ENCODE measurements around the gene CPTP. TPM values are rescaled to one million over a fixed set of nuclear protein-coding genes. Genes with fewer than 3 reads are reported as not detected.
"Not testable (repeated sequence)": the region's sequence is repeated elsewhere in the genome, so short reads cannot be mapped to it uniquely, and the experiment has no call there.

Gene CPTP
- polyA plus RNA-seq, 6 donors from 2014 or later: 7.9 to 16.9 (median 10.7) TPM

DNA sequence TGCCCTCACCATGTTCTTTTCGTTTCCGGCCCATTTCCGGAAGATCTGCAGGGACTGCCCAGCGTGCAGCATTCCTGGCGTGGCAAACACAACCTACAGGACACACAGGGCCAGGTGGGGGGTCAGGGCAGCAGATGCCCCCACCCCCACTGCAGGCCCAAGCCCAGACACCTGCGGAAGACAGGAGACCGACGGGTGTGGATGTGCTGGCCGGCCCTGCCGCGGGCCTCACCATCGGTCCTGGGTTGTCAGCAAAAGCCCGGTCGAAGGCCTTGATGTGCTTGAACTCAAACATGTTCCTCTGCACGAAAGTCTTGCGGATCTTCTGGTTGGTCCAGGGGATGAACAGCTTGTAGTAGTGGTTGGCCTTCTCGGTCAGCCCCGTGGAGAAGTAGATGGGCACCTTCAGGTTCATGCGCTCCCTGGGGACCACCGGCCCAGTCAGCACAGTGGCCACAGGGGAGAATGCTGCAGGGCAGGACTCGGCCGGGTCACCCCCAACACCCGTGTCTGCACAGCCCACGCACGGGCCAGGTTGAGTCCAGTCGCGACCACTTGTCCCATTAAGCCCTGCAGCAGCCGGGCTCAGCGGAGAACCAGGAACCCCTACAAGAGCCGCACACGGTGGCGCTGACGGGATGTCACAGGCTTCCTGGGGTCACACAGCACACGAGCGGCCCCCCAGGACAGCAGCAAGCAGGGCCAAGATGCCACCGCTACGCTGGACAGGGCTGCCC is 10.9 kb upstream of the CPTP start:
- peaks cover 2 to 5% (median 5%) of the 10 kb centered on the region in 3 donors for H3K4me1 Mint-ChIP-seq
- no peaks in the 10 kb centered on the region for H3K36me3 Mint-ChIP-seq
- DNase-seq (no peak), ATAC-seq (ENCODE audit: low read depth in 2 of 2) (no peak)
- H3K27me3 Mint-ChIP-seq: no peaks in the 10 kb centered on the region
- no peak overlapping the region for H3K27ac Mint-ChIP-seq
- H3K9me3 Mint-ChIP-seq: no peaks in the 10 kb centered on the region
- peak overlapping the region in 1 of 8 donors; percentile 19 for H3K4me3 Mint-ChIP-seq

DNA sequence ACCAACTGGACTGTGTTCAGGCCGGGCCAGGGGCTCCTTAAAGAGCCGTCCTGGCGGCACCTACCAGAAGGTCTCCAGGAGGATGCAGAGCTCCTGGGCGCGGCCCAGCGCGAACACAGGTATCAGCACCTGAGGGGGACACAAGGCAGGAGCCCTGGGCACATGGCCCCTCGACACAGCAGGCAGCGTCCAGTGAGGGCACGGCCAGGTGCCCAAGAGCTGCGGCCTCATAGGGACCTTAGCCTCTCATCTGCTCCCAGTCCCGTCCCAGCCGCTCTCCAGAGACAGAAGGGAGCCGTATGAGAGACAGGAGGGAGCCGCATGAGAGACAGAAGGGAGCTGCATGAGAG is 10.4 kb upstream of the CPTP start:
- H3K27me3 Mint-ChIP-seq: no peaks in the 10 kb centered on the region
- peaks cover 4 to 8% (median 5%) of the 10 kb centered on the region in 3 donors for H3K4me1 Mint-ChIP-seq
- DNase-seq: no peak
- H3K9me3 Mint-ChIP-seq: no peaks in the 10 kb centered on the region
- no peak for ATAC-seq (ENCODE audit: low read depth in 2 of 2)
- H3K4me3 Mint-ChIP-seq: no peak overlapping the region
- no peaks in the 10 kb centered on the region for H3K36me3 Mint-ChIP-seq
- no peak overlapping the region for H3K27ac Mint-ChIP-seq

DNA sequence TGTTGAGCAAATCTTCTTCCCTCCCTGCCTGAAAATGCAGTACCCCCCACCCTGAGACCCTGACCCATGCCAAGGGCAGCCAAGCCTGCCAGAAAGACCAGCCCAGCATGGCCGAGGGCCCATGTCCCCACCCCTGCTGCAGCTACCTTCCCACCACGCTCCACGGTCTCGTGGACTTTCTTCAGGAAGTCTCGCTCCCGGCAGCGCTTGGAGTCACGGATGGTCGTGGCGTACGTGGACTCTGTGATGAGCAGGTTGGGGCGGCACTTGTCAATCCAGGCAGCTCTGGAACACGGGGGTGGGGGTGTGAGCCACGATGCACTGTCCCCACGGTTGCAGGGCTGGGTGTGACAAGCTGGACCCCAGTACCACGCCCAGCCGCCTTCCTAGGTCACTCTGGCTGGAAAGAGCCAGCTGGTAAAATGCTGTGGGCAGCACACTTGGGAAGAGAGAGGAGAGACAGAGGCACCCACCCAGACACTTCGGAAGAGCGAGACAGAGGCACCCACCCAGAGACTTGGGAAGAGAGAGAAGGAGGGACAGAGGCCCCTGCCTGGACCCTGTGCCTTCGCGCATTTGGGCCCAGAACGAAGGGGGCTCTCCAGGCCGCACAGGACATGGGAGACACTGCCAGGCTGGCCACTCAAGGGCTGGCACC is 9.8 kb upstream of the CPTP start:
- Mint-ChIP-seq H3K36me3 (no peaks in the 10 kb centered on the region), H3K9me3 (no peaks in the 10 kb centered on the region), H3K27me3 (no peaks in the 10 kb centered on the region), H3K27ac (no peak overlapping the region), H3K4me1 (peaks cover 5 to 14% (median 5%) of the 10 kb centered on the region in 3 donors), H3K4me3 (no peak overlapping the region)
- ATAC-seq (ENCODE audit: low read depth in 2 of 2): no peak
- DNase-seq: no peak

DNA sequence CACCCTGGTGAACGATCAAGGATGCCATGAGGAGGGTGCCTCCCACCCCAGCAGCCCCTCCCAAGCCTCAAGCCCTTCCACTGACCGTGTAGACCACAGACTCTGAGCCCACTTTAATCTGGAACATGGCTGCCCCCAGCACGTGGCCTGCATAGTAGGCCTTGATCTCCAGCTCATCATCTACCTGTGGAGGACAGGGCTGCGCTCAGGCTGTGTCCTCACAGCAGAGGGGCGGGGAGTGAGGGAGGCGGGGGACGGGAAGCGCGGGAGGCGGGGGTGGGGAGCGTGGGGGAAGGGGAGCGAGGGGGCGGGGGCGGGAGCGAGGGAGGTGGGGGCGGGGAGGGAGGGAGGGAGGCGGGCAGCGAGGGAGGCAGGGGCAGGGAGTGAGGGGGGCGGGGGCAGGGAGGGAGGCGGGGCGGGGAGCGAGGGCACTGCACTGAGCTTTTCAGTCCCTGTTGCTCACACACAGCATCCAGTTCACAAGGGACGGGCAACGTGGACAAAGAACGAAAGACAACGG is 9.1 kb upstream of the CPTP start:
- Mint-ChIP-seq H3K27ac (peak overlapping the region in 1 of 6 donors; percentile 22), H3K9me3 (no peaks in the 10 kb centered on the region), H3K4me1 (peaks cover 5 to 20% (median 9%) of the 10 kb centered on the region in 3 donors), H3K4me3 (no peak overlapping the region), H3K36me3 (no peaks in the 10 kb centered on the region), H3K27me3 (no peaks in the 10 kb centered on the region)
- ATAC-seq (ENCODE audit: low read depth in 2 of 2) (no peak), DNase-seq (no peak)

DNA sequence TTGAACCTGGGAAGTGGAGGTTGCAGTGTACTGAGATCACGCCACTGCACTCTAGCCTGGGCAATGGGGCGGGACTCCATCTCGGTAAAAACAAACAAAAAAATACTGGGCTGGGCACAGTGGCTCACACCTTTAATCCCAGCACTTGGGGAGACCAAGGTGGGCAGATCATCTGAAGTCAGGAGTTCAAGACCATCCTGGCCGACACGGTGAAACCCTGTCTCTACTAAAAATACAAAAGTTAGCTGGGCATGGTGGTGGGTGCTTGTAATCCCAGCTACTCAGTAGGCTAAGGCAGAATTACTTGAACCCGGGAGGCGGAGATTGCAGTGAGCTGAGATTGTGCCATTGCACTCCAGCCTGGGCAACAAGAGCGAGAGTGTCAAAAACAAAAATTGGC is 8.4 kb upstream of the CPTP start:
- H3K36me3 Mint-ChIP-seq; ATAC-seq (ENCODE audit: low read depth in 2 of 2); H3K27ac Mint-ChIP-seq; H3K27me3 Mint-ChIP-seq; H3K9me3 Mint-ChIP-seq; DNase-seq: not testable (repeated sequence)
- H3K4me3 Mint-ChIP-seq: peak overlapping the region in 1 of 8 donors; percentile 27
- peaks cover 5 to 20% (median 9%) of the 10 kb centered on the region in 3 donors for H3K4me1 Mint-ChIP-seq

DNA sequence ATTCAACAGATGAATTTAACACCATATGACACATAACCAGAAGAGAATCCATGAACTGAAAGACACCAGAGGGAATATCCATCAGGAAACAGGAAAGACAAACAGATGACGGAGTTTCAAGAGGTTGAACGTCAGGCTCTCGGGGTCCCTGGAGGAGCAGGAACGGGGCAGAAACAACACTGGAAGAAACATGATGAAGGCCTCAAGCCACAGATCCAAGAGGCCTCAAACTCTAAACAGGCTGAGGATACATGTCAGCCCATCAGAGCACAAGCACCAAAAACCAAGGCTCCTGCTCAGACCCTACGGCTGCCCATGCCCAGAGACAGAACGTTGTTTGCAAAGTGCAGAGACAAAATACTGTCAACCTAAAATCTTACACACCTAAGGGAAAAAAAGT is 7.2 kb upstream of the CPTP start:
- Mint-ChIP-seq H3K36me3 (no peaks in the 10 kb centered on the region), H3K9me3 (no peaks in the 10 kb centered on the region), H3K4me1 (peaks cover 10 to 26% (median 13%) of the 10 kb centered on the region in 3 donors), H3K4me3 (peak overlapping the region in 1 of 8 donors; percentile 36), H3K27me3 (no peaks in the 10 kb centered on the region), H3K27ac (peak overlapping the region in 2 of 6 donors; percentile 57 to 69)
- no peak for DNase-seq
- ATAC-seq (ENCODE audit: low read depth in 2 of 2): no peak

DNA sequence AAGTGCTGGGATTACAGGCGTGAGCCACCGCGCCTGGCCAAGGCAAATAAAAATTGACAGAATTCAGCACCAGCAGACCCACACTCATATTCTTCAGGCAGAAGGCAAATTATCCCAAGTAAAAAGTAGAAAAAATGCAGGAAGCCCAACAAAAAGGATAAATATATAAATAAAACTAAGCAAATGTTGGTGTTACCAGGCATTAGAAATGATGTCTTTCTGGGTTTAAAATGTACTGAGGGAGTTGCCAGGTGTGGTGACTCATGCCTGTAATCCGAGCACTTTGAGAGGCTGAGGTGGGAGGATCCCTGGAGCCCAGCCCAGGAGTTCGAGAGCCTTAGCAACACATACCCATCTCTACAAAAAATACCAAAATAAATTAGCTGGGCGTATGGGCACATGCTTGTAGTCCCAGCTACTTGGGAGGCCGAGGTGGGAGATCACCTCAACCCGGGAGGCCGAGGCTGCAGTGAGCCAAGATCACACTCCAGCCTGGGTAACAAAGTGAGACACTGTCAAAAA is 6.4 kb upstream of the CPTP start:
- H3K4me1 Mint-ChIP-seq: peaks cover 14 to 34% (median 14%) of the 10 kb centered on the region in 3 donors
- H3K27ac Mint-ChIP-seq: peak overlapping the region in 1 of 6 donors; percentile 79
- H3K4me3 Mint-ChIP-seq: peak overlapping the region in 1 of 8 donors; percentile 53
- DNase-seq: no peak
- ATAC-seq (ENCODE audit: low read depth in 2 of 2): no peak
- no peaks in the 10 kb centered on the region for H3K36me3 Mint-ChIP-seq
- H3K9me3 Mint-ChIP-seq: no peaks in the 10 kb centered on the region
- H3K27me3 Mint-ChIP-seq: no peaks in the 10 kb centered on the region

DNA sequence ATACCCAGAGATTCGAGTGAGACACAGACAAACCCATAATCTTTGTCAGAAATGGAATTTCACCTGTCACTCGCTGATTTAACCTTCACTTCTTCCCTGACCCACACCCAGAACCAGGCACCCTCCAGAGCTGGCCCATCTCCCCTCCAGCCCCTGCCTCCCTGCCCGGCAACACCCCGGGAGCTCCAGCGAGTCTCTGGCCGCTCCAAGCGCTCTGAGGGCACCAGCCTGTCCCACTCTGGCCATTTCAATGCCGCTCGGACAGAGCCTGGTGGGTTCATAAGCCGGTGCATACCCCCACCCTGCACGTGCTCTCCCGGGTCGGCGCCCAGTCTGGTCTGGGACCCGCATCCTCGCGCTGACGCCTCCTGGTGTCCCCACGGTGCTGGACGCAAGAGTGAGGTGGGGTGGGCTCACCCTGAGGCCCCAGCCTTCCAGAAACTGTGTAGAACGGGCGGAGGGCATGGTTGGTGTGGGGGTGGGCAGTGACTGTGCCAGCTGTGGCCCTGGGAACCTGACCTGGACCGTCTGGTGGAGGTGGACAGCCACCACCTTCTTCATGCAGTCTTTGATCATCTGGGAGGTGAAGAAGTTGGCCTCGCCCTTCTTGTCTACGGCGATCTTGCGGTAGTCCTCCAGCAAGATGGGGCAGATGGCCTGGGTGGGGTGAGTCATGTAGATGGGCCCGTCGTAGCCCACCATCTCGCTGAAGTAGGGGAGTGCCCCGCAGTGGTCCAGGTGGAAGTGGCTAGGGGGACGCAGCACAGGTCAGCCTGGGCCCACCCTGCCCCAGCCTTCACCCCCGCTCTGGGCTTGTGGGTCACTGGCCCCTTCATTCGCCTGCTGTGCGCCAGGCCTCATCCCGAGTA is 5.6 kb upstream of the CPTP start:
- Mint-ChIP-seq H3K27ac (peak overlapping the region in 1 of 6 donors; percentile 60), H3K36me3 (no peaks in the 10 kb centered on the region), H3K9me3 (no peaks in the 10 kb centered on the region), H3K4me1 (peaks cover 18 to 40% (median 20%) of the 10 kb centered on the region in 3 donors), H3K27me3 (no peaks in the 10 kb centered on the region), H3K4me3 (peak overlapping the region in 2 of 8 donors; percentile 53 to 76)
- DNase-seq (no peak), ATAC-seq (ENCODE audit: low read depth in 2 of 2) (no peak)

DNA sequence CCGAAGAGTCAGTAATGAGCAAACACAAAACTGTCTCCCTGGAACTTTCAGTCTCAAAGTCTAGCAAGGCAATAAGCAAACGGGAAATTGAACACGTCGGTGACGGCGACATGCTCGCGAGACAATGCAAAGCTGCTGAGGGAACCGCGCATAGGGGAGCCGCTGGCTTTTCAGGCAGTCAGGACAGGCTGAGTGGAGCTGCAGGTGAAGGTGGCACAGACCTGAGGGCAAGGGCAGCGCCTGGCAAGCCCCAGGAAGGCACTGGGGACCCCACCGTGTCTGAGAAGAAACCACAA is 5.0 kb upstream of the CPTP start:
- peak overlapping the region in 1 of 6 donors; percentile 20 for H3K27ac Mint-ChIP-seq
- peaks cover 18 to 40% (median 20%) of the 10 kb centered on the region in 3 donors for H3K4me1 Mint-ChIP-seq
- H3K36me3 Mint-ChIP-seq: no peaks in the 10 kb centered on the region
- no peak for ATAC-seq (ENCODE audit: low read depth in 2 of 2)
- DNase-seq: no peak
- H3K4me3 Mint-ChIP-seq: peak overlapping the region in 1 of 8 donors; percentile 27
- no peaks in the 10 kb centered on the region for H3K27me3 Mint-ChIP-seq
- H3K9me3 Mint-ChIP-seq: no peaks in the 10 kb centered on the region

DNA sequence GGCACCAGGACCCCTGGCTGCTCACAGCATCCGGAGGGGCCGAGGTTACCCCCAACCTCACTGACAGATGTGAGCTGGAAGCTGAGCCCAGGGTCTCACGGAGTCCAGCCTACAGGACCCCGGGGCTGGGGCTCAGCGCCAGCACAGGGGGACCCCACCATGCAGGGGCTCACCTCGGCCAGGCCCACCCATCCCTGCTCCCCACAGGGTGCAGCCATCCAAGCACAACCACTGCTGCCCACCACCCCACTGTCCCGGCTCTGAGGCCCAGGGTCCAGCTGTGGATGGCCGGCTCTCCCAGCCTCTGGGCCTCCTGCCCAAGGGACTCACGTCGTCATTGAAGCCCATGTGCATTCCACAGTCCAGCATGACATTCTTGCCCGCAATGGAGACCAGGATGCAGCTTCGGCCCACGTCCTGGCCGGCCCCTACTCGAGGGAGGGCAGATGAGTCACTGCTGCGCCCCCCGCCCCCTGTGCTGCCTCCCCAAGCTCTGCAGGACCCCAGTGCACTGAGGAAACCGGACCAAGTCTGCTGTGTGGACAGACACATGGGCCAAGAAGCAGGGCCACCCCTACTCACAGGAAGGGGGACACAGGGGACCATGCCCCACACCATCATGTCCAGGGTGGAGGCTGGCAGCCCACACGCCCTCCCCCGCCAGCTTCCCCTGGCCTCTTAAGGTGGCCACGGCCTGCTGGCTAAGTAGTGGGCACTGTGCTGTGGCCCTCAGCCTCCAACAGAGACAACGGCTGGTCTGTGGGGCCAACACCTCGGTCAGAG is 3.7 kb upstream of the CPTP start:
- Mint-ChIP-seq H3K27ac (peak overlapping the region in 1 of 6 donors; percentile 38), H3K4me3 (peak overlapping the region in 2 of 8 donors; percentile 51 to 65), H3K27me3 (no peaks in the 10 kb centered on the region), H3K36me3 (no peaks in the 10 kb centered on the region), H3K9me3 (no peaks in the 10 kb centered on the region), H3K4me1 (peaks cover 15 to 42% (median 24%) of the 10 kb centered on the region in 3 donors)
- DNase-seq (no peak), ATAC-seq (ENCODE audit: low read depth in 2 of 2) (no peak)

DNA sequence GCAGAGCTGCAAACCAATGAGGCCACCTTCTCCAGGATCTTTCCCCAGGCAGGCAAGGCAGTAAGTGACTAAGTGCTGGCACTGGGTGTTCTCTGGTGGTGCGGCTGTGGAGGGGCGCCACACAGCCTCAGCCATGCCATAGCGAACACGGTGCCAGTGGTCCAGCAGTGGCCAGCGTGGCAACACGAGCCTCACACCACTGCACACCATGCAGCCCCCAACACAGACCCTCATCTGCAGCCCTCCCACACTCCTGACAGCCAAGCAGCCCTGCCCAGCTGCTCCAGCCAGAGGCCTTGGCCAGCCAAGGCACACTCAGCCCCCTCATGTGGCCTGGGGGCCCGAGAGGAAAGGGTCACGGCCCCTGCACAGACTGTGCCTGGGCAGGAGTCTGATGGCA is 3.1 kb upstream of the CPTP start:
- no peak for ATAC-seq (ENCODE audit: low read depth in 2 of 2)

DNA sequence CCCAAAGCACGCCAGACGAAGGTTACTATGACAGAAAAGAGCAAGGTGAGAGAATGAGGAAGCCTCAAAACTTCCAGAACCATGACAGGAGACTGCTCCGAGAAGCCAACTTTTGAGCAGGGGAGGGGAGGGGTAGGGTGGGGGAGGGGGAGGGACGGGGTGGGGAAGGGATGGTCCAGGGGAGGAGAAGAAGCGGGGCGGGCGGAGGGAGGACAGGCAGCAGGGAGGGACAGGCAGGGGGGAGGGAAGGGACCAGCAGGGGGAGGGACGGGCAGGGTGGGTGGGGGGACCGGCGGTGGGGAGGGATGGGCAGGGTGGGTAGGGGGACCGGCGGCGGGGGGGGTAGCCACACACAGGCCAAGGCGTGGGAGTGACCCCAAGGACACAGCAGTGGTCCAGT is 2.2 kb upstream of the CPTP start:
- peak overlapping the region in 3 of 6 donors; percentile 47 to 82 (median 78) for H3K27ac Mint-ChIP-seq
- H3K4me3 Mint-ChIP-seq: peak overlapping the region; percentile 71 to 86 (median 79)
- no peaks in the 10 kb centered on the region for H3K27me3 Mint-ChIP-seq
- DNase-seq (no peak), ATAC-seq (ENCODE audit: low read depth in 2 of 2) (no peak)
- H3K4me1 Mint-ChIP-seq: peaks cover 19 to 49% (median 30%) of the 10 kb centered on the region in 3 donors
- H3K9me3 Mint-ChIP-seq: no peaks in the 10 kb centered on the region
- H3K36me3 Mint-ChIP-seq: no peaks in the 10 kb centered on the region

More for the DNA sequence above, 3.1 kb upstream of the CPTP start:
- peak overlapping the region in 2 of 8 donors; percentile 51 to 65 for H3K4me3 Mint-ChIP-seq
- H3K27me3 Mint-ChIP-seq: no peaks in the 10 kb centered on the region
- H3K36me3 Mint-ChIP-seq: no peaks in the 10 kb centered on the region
- no peak for DNase-seq
- H3K27ac Mint-ChIP-seq: peak overlapping the region in 1 of 6 donors; percentile 38
- H3K9me3 Mint-ChIP-seq: no peaks in the 10 kb centered on the region
- H3K4me1 Mint-ChIP-seq: peaks cover 19 to 48% (median 29%) of the 10 kb centered on the region in 3 donors
